Activated CD4-positive, alpha-beta T cell treated with anti-CD3 and anti-CD28 coated beads, Interleukin-2, amount 50 U/mL, for 4 hours (primary cell): ENCODE data around the gene NRIP3.
"Not testable (repeated sequence)": the region's sequence is repeated elsewhere in the genome, so short reads cannot be mapped to it uniquely, and the experiment has no call there.

Experiments used
- DNase-seq, 2 experiments: peaks; one replicate each; pipeline ENCODE4 v3.0.0-alpha.2; 2020

The NRIP3 gene

DNA sequence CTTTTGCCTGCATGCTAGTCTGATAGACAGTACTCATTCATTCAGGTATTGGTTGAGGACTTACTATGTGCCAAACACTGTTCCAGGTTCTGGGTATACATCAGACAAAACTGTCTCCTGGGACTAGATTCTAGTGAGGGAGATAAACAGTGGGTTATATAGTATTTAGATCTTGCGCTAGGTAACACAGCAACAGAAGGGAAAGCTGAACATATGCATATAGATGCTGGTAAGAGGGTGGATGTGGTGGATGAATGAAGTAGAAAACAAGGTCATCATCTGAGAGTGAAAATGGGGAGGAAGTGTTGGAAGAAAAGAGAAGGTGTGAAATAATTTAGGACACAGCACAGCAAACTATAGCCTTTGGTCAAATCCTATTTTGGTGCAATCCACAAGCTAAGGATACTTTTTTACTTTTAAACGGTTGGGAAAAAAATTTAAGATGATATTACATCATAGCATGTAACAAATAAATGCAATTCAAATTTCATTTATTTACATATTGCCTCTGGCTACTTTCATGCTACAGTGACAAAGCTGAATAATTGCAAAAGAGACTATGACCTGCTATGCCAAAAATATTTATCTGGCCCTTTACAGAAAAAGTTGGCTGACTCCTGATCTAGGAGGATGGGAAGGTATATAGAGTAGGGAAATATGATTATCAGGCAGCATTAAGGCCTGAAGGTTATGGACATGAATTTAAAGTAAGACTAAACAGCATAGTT lies 32.4 kb downstream of the NRIP3 start:
- no peak for DNase-seq

DNA sequence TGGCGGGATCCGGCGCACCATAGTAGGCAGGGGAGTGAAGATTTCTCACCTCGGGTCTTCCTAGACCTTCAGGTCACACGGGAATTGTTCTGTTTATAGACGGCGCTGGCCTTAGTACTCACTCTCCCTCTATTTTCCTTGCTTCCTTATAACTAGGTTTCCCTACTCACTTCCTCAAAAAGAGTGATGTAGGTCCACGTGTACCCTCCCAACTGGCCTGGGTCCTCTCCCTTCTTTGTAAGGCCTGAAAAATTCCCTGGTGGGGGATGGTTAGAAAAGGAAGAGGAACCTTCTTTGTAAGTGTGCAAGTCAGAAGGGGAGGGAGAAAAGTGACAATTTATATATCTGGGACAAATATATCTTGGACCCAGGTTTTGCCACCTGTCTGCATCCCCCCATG lies 36.6 kb downstream of the NRIP3 start:
- DNase-seq = no peak

DNA sequence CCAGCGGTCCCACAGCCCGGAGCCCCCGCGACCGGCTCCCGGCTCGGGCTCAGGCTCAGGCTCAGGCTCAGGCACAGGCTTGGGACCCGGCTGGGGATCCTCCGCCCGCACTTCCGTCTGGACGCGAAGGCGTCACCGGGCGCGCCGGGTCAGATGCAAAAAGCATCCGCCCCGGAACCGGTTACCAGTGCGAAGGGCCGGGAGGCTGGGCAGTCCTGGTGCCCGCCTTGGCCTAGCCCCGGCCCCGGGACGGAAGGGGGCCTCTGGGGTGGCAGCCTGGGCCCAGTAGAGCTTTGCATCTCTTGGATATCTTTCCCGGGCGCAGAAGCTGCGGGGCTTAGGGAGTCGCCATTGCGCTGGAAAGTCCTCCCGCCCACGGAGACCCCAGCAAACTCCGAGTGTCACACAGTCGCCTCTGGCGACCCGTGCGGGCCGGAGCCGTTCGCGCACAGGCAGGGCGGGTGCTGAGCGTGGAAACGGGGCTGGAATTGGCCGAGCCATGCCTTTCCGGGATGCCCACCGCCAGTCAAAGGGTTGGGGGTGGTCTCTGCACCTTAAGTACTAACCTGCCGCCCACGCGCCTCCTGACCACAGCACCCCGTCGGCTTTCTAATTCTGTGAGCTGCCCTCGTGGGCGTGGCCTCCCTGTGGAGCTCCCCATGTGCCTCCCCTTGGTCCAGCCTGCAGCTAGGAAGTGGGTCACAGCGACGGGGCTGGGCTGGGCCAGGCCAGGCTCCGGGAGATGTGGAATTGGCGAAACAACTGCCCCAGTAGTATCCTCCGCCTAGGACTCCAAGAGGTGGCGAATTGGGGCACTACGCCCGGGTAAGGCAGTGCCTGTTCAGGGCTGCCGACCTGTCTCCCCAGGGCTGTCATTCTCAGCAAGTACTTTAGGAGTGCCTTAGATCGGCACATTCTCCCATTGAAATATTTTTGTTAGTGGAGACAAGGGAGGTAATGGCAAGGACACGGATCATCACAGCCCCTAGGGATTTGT lies 39.2 kb downstream of the NRIP3 start, which contains the start of gene TMEM9B:
Gene TMEM9B, minus strand, starts transcription at position 119 of the 997 bp plus-strand sequence. CDS start 129 bp downstream, outside the sequence.
- peak; percentile 56 to 59 for DNase-seq

DNA sequence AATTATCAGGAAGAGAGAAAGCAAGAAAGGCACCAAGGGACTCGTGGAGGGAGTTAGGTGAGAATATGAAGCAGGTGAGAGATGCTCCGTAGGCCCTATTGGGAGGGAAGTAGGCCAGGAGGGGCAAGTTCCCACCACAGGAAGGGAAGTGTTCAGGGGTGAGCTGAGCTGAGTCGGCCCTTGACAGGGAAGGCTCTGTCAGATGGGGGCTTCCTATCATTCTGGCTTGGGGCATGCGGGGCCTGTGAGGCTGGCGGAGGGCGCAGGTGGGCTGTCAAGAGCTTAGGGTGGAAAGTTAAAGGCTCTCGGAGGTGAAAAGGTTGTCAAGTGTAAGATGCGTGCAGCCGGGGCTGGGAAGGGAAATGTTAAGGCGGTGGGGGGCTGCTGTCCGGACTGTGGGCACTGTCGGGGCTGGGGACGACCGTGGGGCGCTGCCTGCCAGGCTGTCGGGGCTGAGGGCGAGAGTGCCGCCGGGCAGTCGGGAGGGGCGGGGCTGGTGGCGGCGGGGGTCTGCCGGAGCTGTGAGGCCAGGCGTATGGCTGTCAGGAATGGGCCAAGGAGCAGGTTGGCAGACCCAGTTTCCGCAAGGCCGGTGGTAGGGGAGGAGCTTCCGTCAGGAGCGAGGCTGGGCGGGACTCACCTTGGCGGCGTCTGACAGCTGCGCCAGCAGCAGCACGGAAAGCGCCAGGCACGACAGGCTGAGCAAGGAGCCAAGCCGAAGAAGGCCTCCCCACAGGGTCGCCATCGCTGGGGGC lies 40.1 kb downstream of the NRIP3 start:
- DNase-seq = peak; percentile 73

DNA sequence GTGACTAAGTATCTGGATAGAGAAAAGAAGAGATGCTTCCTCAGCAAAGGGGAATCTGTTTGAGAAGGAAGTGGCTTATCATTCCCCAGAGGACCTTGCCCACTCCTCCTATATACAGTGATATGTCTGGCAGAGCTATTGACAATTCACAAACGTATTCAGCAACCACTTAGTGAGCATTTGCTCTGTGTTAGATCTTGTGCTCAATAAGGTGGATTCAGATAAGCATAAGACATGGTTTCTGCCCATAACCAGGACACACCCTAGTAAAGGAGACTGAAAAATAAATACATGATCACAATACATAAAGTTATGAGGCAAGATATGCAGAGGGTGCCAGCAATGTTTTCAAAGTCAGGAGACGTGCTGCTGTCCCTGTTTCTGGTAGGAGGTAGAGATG lies 41.0 kb downstream of the NRIP3 start:
- no peak for DNase-seq

- DNase-seq = no peak
Observed at GRCh38 chr11:8961401-8961800, 42.4 kb downstream of the NRIP3 start.

DNA sequence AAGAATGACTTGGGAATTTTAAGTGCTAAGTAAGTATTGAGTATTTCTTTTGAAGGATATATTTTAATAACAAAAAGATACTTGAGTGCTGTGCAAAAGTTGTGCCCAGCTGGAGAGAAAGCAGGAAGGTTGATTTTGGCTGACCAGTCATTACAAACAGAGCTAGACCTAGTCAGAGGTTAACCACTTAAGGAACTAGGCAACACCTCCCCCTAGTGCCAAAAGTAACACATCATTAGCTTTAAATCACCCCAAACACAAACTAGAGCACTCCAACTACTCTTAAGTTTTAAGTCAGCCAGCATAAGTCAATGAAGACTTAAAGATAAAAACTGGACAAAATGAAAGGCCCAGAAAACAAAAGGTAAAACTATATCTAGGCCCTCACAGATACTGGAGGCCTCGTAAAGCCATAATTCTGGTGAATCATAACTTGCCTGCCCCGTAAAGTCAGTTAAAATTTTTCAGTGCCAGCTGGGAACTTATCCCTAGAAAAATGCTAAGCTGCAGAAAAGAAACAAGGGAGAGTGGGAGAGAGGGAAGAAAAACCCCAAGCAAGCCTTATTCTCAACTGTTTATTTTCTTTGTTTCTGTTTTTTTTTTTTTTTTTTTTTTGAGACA lies 44.1 kb downstream of the NRIP3 start:
- DNase-seq = no peak

DNA sequence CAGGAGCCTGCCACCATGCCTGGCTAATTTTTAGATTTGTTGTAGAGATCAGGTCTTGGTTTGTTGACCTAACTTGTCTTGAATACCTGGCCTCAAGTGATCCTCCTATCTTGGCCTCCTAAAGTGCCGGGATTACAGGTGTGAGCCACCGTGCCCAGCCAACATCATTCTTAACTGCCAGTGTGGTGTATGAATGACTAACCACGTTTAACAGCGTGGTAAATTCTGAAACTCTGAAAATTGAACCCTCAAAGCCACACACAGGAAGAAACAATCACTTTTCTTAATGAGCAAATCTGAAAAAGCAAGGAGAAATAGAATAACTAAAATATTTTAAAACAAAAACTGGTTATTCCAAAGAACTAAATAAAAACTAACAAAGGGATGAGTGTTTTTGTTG lies 46.9 kb downstream of the NRIP3 start:
- DNase-seq = no peak

DNA sequence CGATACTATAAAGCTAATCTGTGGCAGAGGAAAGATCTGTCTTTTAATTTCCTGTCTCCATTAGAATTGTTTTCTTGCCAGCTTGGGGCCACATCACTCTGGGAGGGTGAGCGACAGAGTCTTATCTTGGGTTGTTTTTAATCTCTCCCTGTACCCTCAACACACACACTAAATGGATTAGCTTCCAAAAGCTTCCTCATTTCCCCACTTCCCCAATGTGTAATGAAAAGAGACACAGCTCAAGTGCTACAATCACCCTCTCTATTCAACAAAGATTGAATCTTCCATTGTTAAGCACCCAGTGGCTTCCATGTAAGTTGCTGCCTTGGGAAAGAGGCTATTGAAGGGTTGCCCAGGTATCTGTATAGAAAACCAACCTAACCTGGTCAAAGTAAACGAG lies 54.9 kb downstream of the NRIP3 start:
- no peak for DNase-seq

DNA sequence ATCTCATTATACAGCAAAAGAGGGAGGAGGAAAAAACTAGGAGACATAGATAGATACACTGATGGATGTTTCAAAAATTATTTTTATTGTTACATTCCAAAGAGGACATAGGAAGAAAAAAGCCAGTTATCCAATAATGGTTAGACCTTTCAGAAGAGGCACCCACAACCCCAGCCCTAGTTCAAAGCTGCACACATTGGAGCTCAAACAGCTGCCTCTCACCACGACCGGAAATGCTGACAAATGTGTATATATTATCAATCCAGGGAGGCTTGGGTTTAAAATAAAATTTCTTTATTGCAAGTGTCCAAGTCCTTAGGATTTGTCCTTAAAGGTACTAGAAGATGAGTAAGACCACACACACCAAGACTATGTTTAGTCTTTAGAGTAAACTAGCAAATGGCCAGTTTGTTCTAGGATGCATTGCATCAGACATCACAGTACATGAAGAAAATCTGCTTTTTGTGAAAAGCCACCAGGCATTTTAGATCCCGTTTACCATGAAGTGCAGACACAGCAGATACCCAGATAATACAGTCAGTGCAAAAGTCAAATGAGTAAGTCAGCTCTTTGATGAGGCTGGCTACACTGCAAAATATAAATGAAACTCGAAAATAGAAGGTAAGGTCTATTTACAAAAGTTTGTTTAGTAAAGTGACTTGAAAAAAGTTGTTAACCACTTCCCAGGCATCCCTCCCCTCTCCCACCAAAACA lies 56.4 kb downstream of the NRIP3 start:
- DNase-seq = no peak

DNA sequence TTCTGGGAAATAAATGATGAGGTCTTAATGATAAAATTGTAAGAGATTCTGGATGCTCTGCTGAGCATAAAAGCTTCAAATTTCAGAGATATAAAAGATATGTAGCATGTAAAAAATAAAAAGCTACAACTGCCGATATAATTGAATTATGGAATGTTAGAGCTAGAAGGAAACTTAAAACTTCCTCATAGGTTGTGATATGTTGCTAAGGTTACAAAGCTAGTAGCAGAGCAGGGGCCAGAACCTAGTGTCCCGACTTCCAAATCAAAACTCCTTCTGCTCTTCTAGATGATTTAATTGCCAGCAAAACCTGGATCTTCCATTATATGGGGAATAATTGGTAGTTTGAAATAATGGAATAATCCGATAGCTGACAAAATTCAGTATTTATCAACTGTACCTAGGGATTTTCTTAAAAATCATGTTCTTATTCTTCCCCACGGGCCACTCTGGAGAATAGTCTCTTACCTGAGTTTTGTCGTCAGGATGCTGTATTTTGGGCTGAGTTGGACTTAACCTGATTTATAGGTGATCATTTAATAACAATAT lies 61.2 kb downstream of the NRIP3 start, which contains the start of gene ASCL3:
Gene ASCL3, minus strand, starts transcription at position 499 of the 549 bp plus-strand sequence. CDS start 4,855 bp downstream, outside the sequence.
- DNase-seq = no peak

- no peak for DNase-seq
Observed at GRCh38 chr11:8941341-8942103, 62.3 kb downstream of the NRIP3 start.

GRCh38 chr11:8937659-8938058 lies 66.1 kb downstream of the NRIP3 start:
- no peak for DNase-seq

DNA sequence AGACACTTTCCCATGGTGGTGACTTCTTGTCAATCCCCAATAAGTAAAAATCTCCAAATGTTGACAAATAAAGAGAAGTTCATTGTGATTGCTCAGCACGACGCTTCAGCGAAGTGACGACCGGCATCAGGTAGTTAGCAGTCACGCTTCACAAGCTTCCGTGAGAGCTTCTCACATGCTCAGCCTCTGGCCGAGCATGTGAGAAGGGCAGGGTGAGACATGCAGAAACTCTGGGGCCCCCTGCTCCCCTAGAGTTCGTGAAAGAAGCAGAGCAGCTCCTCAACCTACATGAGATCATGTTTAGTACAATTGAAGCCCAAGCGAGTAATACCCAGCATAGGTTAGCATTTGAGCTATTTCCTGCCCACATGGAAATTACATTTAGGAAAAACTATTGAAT lies 66.6 kb downstream of the NRIP3 start:
- DNase-seq = no peak

- not testable (repeated sequence) for DNase-seq
Observed at GRCh38 chr11:8935789-8936188, 68.0 kb downstream of the NRIP3 start.

DNA sequence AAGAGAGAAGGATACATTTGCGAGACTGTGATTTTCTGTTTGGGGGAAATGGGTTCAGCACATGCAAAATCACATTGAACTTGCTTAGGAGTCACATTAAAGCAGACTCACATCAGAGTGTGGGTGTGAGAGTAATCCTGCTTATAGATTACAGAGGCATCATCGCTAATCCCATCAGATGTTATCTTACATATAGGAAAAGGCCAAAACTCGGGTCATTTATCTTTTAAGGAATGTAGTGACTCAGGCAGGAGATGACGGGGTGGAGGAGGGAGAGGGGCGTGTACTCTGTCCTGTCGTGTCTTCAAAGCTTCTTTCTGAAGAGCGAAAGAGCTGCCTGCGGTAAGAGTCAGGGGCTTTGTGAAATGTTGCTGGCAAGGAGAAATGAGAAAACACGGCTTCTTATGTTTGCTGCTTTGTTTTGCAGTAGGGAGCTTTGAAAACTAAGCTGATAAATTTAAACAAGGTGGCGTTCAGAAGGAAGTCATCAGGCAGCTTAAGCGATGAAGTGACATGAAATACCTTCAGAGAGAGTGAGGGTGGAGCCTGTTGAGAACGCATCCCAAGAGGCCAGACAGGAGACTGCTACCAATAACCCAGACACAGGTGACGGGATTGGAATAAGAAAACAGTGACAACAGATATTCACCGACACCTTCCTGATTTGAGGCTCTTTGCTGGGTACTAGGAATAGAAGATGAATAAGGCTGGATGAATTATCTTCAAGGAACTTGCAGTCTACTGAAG lies 68.9 kb downstream of the NRIP3 start:
- no peak for DNase-seq

GRCh38 chr11:8933931-8934330 lies 69.9 kb downstream of the NRIP3 start:
- no peak for DNase-seq

- no peak for DNase-seq
Observed at GRCh38 chr11:8932564-8933180, 71.1 kb downstream of the NRIP3 start, which contains the start of gene C11orf16. TSS of gene C11orf16 (minus strand) at chr11:8932947. CDS start at chr11:8932308, 639 bp downstream.
